Activated T-cell treated with anti-CD3 and anti-CD28 coated beads for 1 hour (primary cell): ENCODE results near the gene ST14.

Source experiments
- DNase-seq: peaks from one replicate; pipeline ENCODE4 v3.0.0-alpha.2; 2020; ENCODE audit warnings: low read depth

ST14 gene

GRCh38 chr11:130136107-130136506 lies 23.5 kb upstream of the ST14 start:
- no peak for DNase-seq

DNA sequence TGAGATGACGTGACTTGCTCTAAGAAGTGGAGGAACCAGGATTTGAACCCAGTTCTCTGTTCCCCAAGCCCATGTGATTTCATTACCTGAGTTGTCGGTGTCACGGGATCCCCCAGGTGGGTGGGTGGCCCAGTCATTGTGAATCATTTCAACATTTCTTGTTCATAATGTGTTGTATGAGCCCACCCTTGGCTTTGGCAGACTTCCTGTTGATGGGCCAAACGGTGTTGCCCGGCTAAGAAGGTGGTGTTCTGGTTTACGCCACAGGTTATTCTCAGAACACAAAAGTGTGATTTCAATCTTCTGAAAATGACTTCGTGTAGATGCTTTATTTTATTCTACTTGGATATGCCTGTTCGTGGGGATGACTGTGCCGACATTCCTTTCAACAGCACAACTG lies 21.6 kb upstream of the ST14 start:
- no peak for DNase-seq

- no peak for DNase-seq
Observed at GRCh38 chr11:130139401-130139800, 20.2 kb upstream of the ST14 start.

- no peak for DNase-seq
Observed at GRCh38 chr11:130141561-130142341, 17.8 kb upstream of the ST14 start.

- no peak for DNase-seq
Observed at GRCh38 chr11:130144141-130144540, 15.4 kb upstream of the ST14 start.

GRCh38 chr11:130144861-130145281 lies 14.7 kb upstream of the ST14 start:
- no peak for DNase-seq

DNA sequence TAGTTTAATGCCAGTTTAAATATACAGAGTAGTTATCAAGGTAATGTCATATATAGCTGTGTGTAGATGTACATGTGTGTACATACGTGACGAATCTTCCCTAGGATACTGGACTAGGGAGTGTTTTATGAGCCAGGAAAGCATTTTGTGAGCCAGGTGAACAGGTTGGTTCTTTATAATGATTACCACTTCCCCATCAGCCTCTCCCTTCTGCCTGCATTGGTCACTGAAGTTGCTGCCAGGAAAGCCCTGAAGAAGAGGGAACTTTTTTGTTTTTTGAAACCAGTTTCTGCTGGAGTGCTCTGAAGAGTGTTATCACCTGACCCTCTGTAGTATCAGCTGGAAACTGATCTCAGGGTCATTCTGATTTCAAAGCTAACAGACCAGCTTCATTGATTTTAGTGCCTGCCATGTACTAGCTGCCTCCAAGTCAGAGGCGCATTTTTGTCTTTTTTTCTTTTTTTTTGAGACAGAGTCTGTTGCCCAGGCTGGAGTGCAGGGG lies 14.2 kb upstream of the ST14 start:
- no peak for DNase-seq

GRCh38 chr11:130145975-130146776 lies 13.4 kb upstream of the ST14 start:
- no peak for DNase-seq

GRCh38 chr11:130146796-130147195 lies 12.8 kb upstream of the ST14 start:
- no peak for DNase-seq

DNA sequence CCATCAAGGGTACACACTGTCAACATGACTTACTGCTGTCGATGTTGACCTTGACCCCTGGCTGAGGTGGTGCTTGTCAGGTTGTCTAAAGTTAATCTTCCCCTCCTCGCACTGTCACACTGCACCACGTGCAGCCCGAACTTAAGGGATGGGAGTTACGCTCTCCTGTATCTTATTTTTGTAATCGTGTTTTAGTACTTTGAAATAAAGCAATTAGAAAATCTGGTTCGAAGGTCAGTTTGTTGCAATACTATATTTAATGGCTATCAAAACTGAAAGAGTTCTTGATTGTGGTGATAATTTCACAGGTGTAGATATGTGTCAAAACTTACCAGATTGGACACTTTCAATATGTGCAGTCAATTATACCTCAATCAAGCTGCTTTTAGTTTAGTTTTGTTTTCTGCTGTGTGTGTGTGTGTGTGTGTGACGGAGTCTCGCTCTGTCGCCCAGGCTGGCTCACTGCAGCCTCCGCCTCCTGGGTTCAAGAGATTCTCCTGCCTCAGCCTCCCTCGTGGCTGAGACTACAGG lies 10.7 kb upstream of the ST14 start:
- no peak for DNase-seq

DNA sequence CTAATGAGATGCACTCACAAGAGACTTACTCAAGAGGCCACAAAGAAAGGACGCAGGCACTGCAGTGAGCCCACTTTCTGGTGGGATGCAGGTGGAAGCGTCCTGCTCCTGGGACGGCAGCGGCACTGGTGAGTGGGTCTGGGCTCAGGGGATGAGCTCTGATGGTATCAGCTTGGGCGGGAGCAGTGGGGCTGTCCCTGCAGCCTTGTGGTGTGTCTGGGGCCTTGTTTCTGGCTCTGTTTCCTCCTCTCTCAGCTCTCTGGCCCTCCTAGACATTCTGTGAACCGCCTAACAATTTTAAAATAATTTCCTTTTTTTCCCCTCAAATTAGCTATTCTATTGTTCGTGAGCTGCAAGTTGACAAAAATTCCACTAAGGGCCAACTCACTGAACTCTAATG lies 8.8 kb upstream of the ST14 start:
- DNase-seq, result no peak

GRCh38 chr11:130151196-130151595 lies 8.4 kb upstream of the ST14 start:
- DNase-seq, result no peak

DNA sequence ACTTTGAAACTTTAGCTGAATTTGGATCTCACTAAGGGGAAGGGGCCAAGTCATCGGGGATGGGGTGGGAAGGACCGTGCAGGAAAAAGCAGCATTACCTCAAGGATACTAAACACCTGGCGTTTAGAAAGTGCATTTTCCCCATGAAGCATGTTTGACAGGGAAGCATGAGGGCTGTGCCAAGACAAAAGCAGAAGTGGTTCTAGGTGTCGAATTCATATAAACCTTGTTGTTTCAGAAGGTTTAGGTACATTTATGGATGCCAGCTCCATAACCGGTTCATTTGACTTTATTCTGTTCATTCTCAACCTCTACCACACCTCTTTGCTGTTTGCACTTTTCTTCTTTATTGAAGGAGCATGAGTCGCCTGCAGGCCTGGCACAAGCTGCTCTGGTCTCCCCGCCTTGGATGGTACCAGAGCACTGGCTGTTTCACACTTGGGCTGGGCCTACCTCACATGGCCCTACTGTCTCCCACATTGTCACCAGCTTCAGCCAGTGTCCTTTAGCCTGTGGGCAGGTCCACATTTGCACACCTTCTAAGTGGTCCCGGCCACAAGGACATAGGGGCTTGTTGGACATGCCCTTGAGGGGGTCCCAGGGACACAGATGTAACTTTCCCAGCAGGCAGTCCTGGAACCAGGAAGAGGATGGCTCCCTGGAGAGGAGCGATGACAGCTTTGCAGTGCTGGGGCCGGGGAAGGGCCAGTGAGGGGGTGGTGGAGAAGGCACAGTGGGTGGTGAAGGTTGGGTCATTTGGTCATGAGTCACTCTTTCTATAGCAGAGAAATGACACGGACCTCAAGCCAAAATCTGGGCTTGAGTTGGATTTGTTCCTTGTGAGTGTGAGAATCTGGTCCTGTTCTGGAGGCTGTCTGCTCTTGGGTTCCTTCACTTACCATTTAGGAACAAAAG lies 3.2 kb upstream of the ST14 start:
- no peak for DNase-seq

DNA sequence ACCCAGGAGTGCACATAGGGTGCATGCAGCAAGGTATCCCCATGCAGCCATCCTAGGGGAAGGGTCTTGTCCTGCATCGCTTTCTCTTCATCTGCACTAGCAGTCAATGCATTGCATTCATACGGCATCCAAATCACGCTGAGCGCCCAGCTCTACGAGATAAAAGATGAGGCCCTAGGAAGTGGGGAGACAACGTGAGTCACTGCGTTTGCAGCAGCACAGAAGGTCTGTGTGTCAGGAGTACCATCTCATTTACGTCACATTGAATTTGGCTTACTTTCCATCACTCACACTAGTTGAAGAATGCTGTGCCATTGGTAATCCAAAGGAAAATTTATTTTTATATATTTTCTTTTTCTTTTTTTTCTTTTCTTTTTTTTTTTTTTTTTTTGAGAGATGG lies 2.5 kb upstream of the ST14 start:
- no peak for DNase-seq

DNA sequence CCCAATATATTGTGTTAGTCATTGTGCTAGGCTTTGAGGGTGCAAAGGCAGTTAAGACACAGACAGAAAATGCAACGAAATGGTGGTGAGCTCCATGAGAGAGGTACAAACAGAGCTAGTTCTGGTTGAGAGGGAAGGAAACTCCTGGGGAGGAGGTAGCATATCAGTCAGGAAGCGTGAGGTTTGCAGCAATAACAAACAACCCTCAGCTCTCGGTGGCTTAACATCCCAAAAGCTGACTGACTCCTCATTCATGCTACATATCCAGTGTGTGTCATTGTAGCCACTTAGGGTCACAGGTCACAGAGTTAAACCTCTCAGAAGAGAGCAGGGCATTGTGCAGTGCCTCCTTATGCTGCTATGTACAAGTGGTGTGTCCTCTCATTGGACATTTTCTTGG lies 1.7 kb upstream of the ST14 start:
- no peak for DNase-seq

- no peak for DNase-seq
Observed at GRCh38 chr11:130159139-130159538, 443 bp upstream of the ST14 start.

- DNase-seq, result no peak
Observed at GRCh38 chr11:130160498-130161155, 1.0 kb downstream of the ST14 start.

- no peak for DNase-seq
Observed at GRCh38 chr11:130161441-130162145, 2.0 kb downstream of the ST14 start.

- DNase-seq, result no peak
Observed at GRCh38 chr11:130162733-130163132, 3.2 kb downstream of the ST14 start.

DNA sequence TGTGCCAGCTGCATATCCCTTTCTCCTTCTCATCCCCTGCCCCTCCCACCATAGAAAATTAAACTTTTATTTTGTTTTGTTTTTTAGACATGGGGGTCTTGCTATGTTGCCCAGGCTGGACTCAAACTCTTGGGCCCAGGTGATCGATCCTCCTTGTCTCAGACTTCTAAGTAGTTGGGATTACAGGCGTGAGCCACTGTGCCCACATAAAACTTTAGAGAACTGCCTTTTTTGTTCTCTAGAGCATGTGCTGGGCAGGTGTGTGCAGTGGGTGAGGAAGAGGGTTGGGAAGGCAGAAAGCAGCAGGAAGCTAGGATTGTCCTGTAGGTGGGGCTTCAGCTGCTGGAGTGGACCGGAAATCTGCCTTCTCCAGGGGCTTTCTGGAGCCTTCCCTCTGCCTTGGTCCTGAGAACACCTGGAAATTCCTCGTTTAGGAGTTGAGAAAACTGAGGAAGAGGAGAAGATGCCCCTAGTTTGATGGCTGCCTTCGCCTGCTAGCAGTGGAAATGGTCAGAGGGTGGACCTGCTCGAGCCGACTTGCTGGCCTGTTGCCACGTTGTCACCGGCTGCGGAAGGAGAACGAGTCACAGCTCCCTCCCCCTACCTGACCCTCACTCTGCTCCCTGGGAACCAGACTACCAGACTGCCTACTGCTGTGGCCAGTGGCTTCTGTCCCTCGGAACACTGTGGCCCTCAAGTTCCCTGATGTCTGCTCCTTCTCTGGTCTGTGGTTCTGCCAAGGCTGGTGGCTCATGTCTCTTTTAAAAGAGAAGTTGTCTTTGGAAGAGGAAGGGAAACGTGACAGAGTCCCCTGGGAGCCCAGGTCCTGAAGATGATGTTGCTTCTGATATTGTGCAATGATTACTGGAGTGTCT lies 4.0 kb downstream of the ST14 start:
- DNase-seq, result no peak
